Glomerular visceral epithelial cell (primary cell): ENCODE data around the gene ZFP69B.
A peak's percentile ranks its signal among the peaks of the same experiment; 100 is the strongest.
"Not testable (repeated sequence)": the region's sequence is repeated elsewhere in the genome, so short reads cannot be mapped to it uniquely, and the experiment has no call there.

Experiments
- DNase-seq: peaks from one replicate; pipeline ENCODE4 v3.0.0-alpha.2; 2016; ENCODE audit errors: extremely low spot score

Gene ZFP69B

DNA sequence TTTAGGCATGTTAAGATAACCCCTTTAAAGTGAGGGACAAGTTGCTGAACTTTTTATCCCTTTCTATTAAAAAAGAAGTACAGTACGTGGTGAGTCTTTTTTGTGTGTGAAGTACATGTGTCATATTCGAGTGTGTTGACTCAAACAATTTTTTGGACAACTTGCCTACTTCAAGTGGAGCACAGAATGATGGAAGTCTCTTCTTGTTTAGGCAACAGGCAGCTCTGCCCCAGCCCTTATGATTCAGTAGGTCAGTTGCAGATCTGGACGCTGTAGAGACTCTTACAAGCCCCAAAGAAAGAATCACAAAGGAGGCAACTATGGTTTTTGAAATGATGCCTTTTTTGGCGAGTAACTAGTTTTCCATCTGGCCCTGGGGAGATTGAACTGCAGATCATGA, 14.4 kb upstream of the ZFP69B start:
- DNase-seq, result no peak

DNA sequence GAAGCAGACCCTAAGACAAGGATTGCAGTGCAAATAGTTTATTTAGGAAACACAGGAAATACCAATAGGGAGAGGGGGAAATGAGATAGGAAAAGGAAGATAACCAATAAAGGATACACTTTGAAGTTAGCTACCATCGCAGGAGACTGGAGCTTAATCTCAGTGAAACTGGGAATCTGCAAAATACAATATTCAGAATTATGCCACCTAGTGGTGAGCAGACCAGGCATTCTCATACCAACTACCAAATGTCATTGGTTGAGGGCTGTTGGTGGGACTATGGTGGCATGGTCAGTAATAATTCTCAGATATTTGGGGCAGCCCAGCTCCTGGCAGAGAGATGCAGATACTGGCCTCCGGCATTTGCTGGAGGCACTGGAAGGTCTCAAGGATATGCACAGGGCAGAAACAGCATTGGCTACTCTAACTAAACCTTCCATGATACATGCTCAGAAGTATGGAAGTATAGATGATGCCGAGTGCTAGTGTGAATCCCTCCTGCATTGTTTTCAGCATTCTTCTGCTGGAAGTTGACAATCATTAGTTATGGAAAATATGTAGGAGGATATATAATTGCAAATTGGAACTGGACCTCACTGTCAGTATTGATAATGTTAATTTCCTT, 11.8 kb upstream of the ZFP69B start:
- DNase-seq, result no peak

DNA sequence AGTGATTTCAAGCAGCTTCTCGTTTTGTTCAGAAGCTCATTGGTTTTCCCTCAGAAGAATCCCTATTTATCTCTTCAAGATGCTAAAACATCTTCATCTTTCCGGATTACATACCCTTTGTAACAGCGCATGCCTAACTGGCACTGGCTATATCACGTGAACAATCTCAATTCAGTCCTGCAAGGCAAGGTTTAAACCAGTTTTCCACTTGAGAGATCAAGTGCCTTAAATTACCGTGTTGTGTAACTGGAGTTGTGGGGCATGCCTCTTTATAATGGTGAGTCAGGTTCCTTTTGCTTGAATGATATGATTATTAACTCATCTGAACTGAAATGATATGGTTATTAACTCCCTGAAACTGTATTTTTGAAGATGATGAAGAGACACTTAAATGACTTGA, 11.0 kb upstream of the ZFP69B start:
- no peak for DNase-seq

DNA sequence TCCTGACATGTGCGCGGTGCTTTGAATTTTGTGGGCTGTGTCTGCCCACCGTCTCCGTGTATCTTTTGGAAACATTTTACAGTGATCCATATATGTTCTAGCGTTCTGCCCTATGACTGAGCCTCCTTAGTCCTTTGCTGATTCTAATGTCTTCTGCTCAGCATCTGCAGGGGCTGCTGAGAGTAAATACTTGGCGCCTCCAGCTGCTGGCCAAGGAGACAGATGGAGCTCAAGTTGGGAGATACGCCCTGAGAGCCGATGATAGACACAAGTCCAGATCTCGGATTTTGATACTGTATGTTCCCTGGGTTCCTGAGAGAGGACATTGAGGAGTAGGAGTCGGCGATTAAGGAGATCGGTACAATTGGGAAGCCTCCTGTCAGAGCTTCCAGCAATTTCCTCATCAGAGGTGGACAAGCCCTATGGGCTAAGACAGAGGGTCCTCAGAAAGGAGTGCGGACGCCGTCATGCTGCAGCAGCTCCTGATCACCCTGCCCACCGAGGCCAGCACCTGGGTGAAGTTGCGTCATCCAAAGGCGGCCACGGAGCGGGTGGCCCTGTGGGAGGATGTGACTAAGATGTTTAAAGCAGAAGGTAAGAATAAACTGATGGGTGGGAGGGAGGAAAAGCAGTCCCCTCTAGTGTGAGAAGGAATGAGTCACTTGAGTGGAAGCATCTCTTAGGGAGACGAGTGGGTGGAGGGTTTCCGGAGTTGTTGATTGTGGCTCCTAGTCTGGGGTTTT, 390 bp downstream of the ZFP69B start:
- DNase-seq, result peak; percentile 69

DNA sequence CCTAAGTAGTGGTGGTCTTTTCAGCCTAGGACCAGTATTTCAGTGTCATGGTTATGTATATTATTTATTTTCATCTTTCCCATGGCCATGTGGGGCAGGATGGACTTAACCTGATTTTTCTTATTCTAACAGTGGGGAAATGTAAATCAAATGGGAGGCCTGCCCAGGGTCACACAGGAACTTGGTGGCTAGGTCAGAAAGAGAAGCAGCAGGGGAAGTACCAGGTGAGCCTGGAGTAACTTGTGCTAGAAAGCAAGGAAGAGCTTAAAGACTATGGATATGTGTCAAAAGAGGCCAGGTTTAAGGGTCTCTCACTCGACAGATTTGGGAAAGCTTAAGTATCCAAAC, 936 bp downstream of the ZFP69B start:
- no peak for DNase-seq

GRCh38 chr1:40454873-40455272, 4.6 kb downstream of the ZFP69B start:
- no peak for DNase-seq

- no peak for DNase-seq
Observed at GRCh38 chr1:40462956-40463590, 12.8 kb downstream of the ZFP69B start.

GRCh38 chr1:40469327-40469726, 19.1 kb downstream of the ZFP69B start:
- no peak for DNase-seq

GRCh38 chr1:40475268-40475667, 25.0 kb downstream of the ZFP69B start:
- DNase-seq, result no peak

DNA sequence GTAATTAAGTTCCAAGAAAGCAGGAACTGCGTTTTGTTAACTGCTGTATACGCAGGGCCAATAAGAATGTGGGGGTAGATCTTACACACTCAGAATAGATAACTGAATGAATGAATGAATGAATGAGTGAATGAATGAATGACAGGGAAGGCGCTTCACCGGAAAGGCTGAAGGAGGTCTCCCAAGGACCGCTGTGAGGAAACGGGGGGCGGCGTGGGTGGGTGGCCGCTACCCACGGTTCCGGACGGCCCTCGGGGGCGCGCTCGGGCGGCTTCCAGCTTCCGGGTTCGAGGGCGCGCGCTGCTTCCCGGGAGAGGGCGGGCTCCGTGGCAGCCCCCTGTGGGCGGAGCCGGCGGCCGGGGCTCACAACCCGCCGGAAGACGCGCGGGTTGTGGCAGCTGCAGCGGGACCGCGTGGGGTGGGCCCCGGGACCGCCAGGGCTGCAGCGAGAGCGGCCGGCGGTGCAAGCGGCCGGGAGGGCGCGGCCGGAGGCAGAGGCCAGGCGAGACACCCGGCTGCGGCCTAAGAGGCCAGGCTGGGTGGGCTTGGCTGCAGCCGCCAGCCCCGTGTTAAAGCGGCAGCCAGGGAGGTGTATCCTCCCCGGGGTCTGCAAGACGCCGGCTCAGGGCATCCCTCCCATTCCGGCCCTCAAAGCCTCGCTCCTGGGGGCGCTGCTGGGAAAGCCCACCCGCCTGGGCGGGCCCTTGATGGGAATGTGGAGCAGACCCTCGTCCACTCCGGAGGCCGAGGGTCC, 26.8 kb downstream of the ZFP69B start, which contains the start of gene ZFP69:
Gene ZFP69, plus strand, starts transcription at position 367 of the 754 bp plus-strand sequence. CDS start 2,072 bp downstream, outside the sequence.
- DNase-seq, result no peak

- no peak for DNase-seq
Observed at GRCh38 chr1:40477678-40478053, 27.4 kb downstream of the ZFP69B start.

GRCh38 chr1:40478276-40478675, 28.0 kb downstream of the ZFP69B start:
- DNase-seq, result no peak

- no peak for DNase-seq
Observed at GRCh38 chr1:40479156-40479555, 28.9 kb downstream of the ZFP69B start.

DNA sequence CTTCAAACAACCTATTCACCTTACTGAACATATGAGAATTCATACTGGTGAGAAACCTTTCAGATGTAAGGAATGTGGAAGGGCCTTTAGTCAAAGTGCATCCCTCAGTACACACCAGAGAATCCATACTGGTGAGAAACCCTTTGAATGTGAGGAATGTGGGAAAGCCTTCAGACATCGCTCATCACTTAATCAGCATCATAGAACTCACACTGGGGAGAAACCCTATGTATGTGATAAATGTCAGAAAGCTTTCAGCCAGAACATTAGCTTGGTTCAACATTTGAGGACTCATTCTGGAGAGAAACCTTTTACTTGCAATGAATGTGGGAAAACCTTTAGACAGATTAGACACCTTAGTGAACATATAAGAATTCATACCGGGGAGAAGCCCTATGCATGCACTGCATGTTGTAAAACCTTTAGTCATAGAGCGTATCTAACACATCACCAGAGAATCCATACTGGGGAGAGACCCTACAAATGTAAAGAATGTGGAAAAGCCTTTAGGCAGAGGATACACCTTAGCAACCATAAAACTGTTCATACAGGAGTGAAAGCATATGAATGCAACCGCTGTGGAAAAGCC, 45.1 kb downstream of the ZFP69B start:
- no peak for DNase-seq

DNA sequence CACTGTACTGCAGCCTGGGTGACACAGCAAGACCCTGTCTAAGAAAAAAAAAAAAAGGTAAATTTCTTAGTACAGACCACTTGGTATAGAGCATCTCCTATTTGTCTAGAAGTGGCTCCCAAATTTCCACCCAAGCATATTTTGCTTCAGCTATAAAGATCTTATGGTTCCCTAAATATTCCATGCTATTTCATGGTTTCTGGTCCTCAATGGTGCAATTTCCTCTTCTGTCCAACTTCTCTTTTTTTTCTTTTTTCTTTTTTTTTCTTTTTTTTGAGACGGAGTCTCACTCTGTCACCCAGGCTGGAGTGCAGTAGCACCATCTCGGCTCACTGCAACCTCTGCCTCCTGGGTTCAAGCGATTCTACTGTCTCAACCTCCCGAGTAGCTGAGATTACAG, 52.4 kb downstream of the ZFP69B start:
- not testable (repeated sequence) for DNase-seq

DNA sequence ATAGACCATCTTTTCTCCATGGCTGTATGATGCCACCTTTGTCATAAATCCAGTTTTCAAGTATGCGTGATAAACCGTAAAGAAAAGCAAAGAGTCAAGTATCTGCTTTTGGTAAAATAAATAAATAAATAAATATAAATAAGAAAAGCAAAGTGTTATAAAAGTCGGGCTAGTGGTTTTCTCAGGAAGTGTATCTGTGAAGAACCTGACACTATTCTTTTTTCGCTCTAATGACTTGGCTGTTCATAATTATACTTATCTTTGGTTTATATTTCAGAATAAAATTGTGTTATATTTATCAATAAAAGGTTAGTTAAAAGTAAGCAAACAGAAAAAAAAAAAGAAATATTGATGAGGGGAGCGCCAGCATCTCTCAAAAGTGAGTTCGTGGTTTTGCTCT, 57.7 kb downstream of the ZFP69B start:
- DNase-seq, result no peak

DNA sequence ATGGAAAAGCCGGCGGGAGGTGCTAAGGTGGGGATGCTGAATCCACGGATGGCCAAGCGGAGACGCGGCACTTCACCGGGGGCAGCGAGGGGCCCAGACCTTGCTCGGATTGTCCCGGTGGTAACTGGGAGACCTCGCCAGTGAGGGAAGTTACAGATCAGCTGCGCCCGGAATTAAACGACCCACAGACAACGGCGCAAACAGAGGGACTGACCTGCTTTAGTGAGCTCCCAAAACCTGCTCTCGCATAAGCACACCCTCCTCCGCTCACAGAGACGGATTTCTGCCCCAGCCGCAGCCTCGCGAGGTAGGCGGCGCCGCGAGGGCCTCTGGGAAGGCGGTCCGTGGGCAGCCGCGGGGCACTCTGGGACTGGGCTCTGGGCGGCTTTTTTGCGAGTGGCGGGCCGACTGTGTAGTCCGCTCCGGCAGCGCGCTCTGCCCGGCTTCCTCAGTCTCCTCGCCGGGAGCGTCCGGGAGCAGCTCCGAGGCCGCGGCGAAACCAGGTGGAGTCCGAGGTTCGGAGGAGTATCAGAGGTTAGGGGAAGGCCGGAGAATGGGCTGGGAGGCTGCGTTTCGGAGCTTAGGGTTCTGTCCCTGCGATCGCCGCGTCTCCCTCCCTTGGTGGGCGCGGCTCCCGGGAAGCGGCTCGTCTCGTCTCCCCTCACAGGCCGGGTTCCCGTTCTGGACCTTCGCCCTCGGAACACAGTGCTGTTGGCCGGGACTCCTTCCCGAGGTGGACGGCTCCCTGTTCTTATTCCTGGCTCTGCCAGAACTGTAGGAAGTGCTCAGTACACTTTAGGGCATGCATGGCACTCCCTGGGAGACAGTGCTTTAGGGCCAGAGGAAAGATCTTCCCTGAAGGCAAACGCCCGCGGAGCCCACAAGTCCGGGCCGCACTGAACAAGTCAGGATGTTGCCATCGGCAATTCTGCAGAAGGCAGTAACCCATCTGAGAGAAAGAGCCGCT, 58.4 kb downstream of the ZFP69B start, which contains the start of gene EXO5:
Gene EXO5, plus strand, starts transcription at position 393 of the 967 bp plus-strand sequence. CDS start 5,778 bp downstream, outside the sequence.
- peak; percentile 60 for DNase-seq
